Endodermal cell (in vitro differentiated cells): Measurements from ENCODE around the gene CHML. TPM values are rescaled to one million over a fixed set of nuclear protein-coding genes. Genes with fewer than 3 reads are reported as not detected.
A peak's percentile ranks its signal among the peaks of the same experiment; 100 is the strongest.

Experiments used
- DNase-seq: peaks from one replicate; pipeline ENCODE4 v3.0.0-alpha.2; 2017
- H3K27ac ChIP-seq: 2 replicates; pipeline ENCODE4 v1.5.1; 2013; ENCODE audit warnings: mild to moderate bottlenecking, low read depth, low read length, moderate library complexity
- H3K27me3 ChIP-seq: 2 replicates; pipeline ENCODE4 v1.6.1; 2013; ENCODE audit warnings: mild to moderate bottlenecking, low read length, moderate library complexity; ENCODE audit not compliant: insufficient read depth, control insufficient read depth, poor library complexity, severe bottlenecking
- H3K36me3 ChIP-seq: 2 replicates; pipeline ENCODE4 v1.7.0; 2013; ENCODE audit warnings: mild to moderate bottlenecking, low read length, moderate library complexity; ENCODE audit not compliant: control insufficient read depth, insufficient read depth
- H3K4me1 ChIP-seq: one replicate; pipeline ENCODE4 v1.7.0; 2013; ENCODE audit warnings: low read length; ENCODE audit not compliant: control insufficient read depth, insufficient read depth
- H3K4me3 ChIP-seq: 2 replicates; pipeline ENCODE4 v1.5.1; 2013; ENCODE audit warnings: mild to moderate bottlenecking, low read length, moderate library complexity
- H3K9ac ChIP-seq: 2 replicates; pipeline ENCODE4 v1.6.1; 2013; ENCODE audit warnings: mild to moderate bottlenecking, low read length, moderate library complexity; ENCODE audit not compliant: poor library complexity, severe bottlenecking; ENCODE audit errors: extremely low read depth
- H3K9me3 ChIP-seq: 2 replicates; pipeline ENCODE4 v1.6.1; 2013; ENCODE audit warnings: mild to moderate bottlenecking, low read length, moderate library complexity; ENCODE audit not compliant: control insufficient read depth
- H3K27ac Mint-ChIP-seq: 2 replicates; pipeline ENCODE4 v1.8.0; 2020; ENCODE audit warnings: mixed read lengths
- H3K27me3 Mint-ChIP-seq: 2 replicates; pipeline ENCODE4 v1.8.0; 2021; ENCODE audit warnings: mild to moderate bottlenecking, mixed read lengths; ENCODE audit not compliant: insufficient read depth
- H3K36me3 Mint-ChIP-seq: 2 replicates; pipeline ENCODE4 v1.8.0; 2020; ENCODE audit warnings: low read depth, mixed read lengths
- H3K4me1 Mint-ChIP-seq: 2 replicates; pipeline ENCODE4 v1.8.0; 2020; ENCODE audit warnings: mixed read lengths
- H3K4me3 Mint-ChIP-seq: 2 replicates; pipeline ENCODE4 v1.8.0; 2020; ENCODE audit warnings: mild to moderate bottlenecking, moderate library complexity, mixed read lengths
- H3K9me3 Mint-ChIP-seq: 2 replicates; pipeline ENCODE4 v1.8.0; 2020; ENCODE audit warnings: mild to moderate bottlenecking, mixed read lengths
- CTCF ChIP-seq: fragments of 200-600 bp; sonication (generic); conservative IDR thresholded peaks from 2 replicates; pipeline ENCODE4 v1.5.0; 2021; ENCODE audit warnings: antibody characterized with exemption, mild to moderate bottlenecking
- WGBS, 2 experiments: methylation state at CpG; one replicate each; pipeline versions ENCODE4 v1.1.5 to v1.1.7; 2013; ENCODE audit warnings: missing lambda C conversion rate in 2 of 2, mixed read lengths in 1 of 2; ENCODE audit not compliant: insufficient coverage in 1 of 2, insufficient read length in 1 of 2; 5-methylcytosine and 5-hydroxymethylcytosine counted together
- total RNA-seq, 2 donors: library from RNA; stranded (reverse); fragmentation: NEBNext Ultra II Directional in 1 of 2; extraction: Animal tissue kit (Norgen Biotek cat#: 25700) in 1 of 2; gene quantifications; 2 replicates in 1 of 2; 3 replicates in 1 of 2; pipeline ENCODE4 v1.2.1, GENCODE V29; 2021

Gene CHML
- total RNA-seq, 2 donors from 2014 or later: 16.4 to 28.5 TPM

GRCh38 chr1:241638909-241639622, 1.1 kb downstream of the CHML start:
- H3K4me1 ChIP-seq: no peaks in the 10 kb centered on the region
- H3K4me1 Mint-ChIP-seq: peaks cover 18% of the 10 kb centered on the region
- no peak overlapping the region for H3K27ac ChIP-seq
- peak overlapping the region; percentile 83 for H3K4me3 ChIP-seq
- peaks cover 54% of the 10 kb centered on the region for H3K27me3 ChIP-seq
- peak overlapping the region; percentile 72 for H3K4me3 Mint-ChIP-seq
- peak overlapping the region; percentile 6 for H3K9ac ChIP-seq
- 14 to 17% methylated on average over 6 to 11 of the region's 11 CpGs for whole genome bisulfite sequencing, 2 experiments
- no peak for DNase-seq
- H3K9me3 Mint-ChIP-seq: peaks cover 22% of the 10 kb centered on the region
- peaks cover 47% of the 10 kb centered on the region for H3K27me3 Mint-ChIP-seq
- H3K36me3 ChIP-seq: no peaks in the 10 kb centered on the region
- peak overlapping the region; percentile 75 for H3K27ac Mint-ChIP-seq
- peaks cover 22% of the 10 kb centered on the region for H3K9me3 ChIP-seq
- peaks cover 21% of the 10 kb centered on the region for H3K36me3 Mint-ChIP-seq
- no peak for TF ChIP-seq CTCF

GRCh38 chr1:241638099-241638682, 2.0 kb downstream of the CHML start:
- Histone ChIP-seq H3K27ac (no peak overlapping the region), H3K36me3 (no peaks in the 10 kb centered on the region), H3K9me3 (peaks cover 18% of the 10 kb centered on the region), H3K4me3 (peak overlapping the region; percentile 83), H3K4me1 (no peaks in the 10 kb centered on the region), H3K9ac (no peak overlapping the region), H3K27me3 (peaks cover 62% of the 10 kb centered on the region)
- WGBS, 2 experiments: 78 to 83% methylated on average over 2 to 5 of the region's 5 CpGs
- no peak overlapping the region for H3K27ac Mint-ChIP-seq
- H3K4me1 Mint-ChIP-seq: peaks cover 18% of the 10 kb centered on the region
- peak overlapping the region; percentile 72 for H3K4me3 Mint-ChIP-seq
- H3K36me3 Mint-ChIP-seq: peaks cover 25% of the 10 kb centered on the region
- no peak for TF ChIP-seq CTCF
- DNase-seq: no peak
- peaks cover 54% of the 10 kb centered on the region for H3K27me3 Mint-ChIP-seq
- peaks cover 18% of the 10 kb centered on the region for H3K9me3 Mint-ChIP-seq

- no peak overlapping the region for H3K27ac Mint-ChIP-seq
- no peak overlapping the region for H3K27ac ChIP-seq
- H3K4me1 Mint-ChIP-seq: peaks cover 18% of the 10 kb centered on the region
- peak overlapping the region; percentile 72 for H3K4me3 Mint-ChIP-seq
- H3K36me3 Mint-ChIP-seq: peaks cover 25% of the 10 kb centered on the region
- H3K4me1 ChIP-seq: no peaks in the 10 kb centered on the region
- no peaks in the 10 kb centered on the region for H3K36me3 ChIP-seq
- H3K4me3 ChIP-seq: peak overlapping the region; percentile 83
- 59 to 71% methylated on average over 4 of the region's 4 CpGs for WGBS, 2 experiments
- no peak for TF ChIP-seq CTCF
- H3K9me3 Mint-ChIP-seq: peaks cover 16% of the 10 kb centered on the region
- peaks cover 68% of the 10 kb centered on the region for H3K27me3 ChIP-seq
- peaks cover 56% of the 10 kb centered on the region for H3K27me3 Mint-ChIP-seq
- no peak overlapping the region for H3K9ac ChIP-seq
- DNase-seq: no peak
- peaks cover 16% of the 10 kb centered on the region for H3K9me3 ChIP-seq
Observed at GRCh38 chr1:241637604-241638003, 2.6 kb downstream of the CHML start.
